Measurements from ENCODE around the gene TAGLN2. TPM values are rescaled to one million over a fixed set of nuclear protein-coding genes. Genes with fewer than 3 reads are reported as not detected.

TAGLN2 gene
- total RNA-seq, 5 donors from 2014 or later (not counting 1 experiment from before 2014, with no cell fraction given), result 210 to 372 (median 245) TPM

- Histone ChIP-seq H3K27me3 (replicated peaks in 1 of 2; ENCODE audit: control insufficient read depth in 2 of 2, extremely low read depth in 1 of 2, insufficient read depth in 2 of 2, low read length in 1 of 2) (peaks cover 0 to 60% of the 10 kb centered on the region in 2 experiments), H3K36me3 (ENCODE audit: control insufficient read depth in 2 of 2, extremely low read depth in 1 of 2, insufficient read depth in 1 of 2, low read length in 1 of 2) (no peaks in the 10 kb centered on the region), H3K4me3 (ENCODE audit: control insufficient read depth in 1 of 2, extremely low read depth in 1 of 2, low read length in 1 of 2) (peak within 1 kb of the TSS; percentile 30 to 32), H3K27ac (ENCODE audit: low read length) (no peak within 1 kb of the TSS), H3K9me3 (no peaks in the 10 kb centered on the region), H3K4me1 (ENCODE audit: control insufficient read depth in 1 of 2, extremely low read depth in 1 of 2, insufficient read depth in 2 of 2, low read length in 2 of 2) (peaks cover 0 to 13% of the 10 kb centered on the region in 2 experiments)
- Mint-ChIP-seq H3K27ac (peak within 1 kb of the TSS in 1 of 2 donors; percentile 38), H3K4me3 (peak within 1 kb of the TSS; percentile 51 to 74 (median 62)), H3K9me3 (no peaks in the 10 kb centered on the region), H3K36me3 (no peaks in the 10 kb centered on the region), H3K27me3 (peaks cover 30 to 42% of the 10 kb centered on the region in 2 donors), H3K4me1 (peaks cover 7 to 13% (median 12%) of the 10 kb centered on the region in 3 donors)
- ATAC-seq (replicated peaks in 1 of 4) (peak; percentile 93 to 98 (median 98)), DNase-seq (peak; percentile 50 to 86 (median 77))
- ChIA-PET POLR2A (no interaction called here), CTCF (interaction anchor here in 1 of 2 donors (0.7 to 3.4 kb wide), 4 partner anchors 53 to 146 kb away, joined by 3 to 15 read pairs (median 4); no protein-coding TSS in a partner anchor)
- WGBS (ENCODE audit: insufficient coverage), result 6% methylated on average over 32 of the region's 58 CpGs
Observed at GRCh38 chr1:159945483-159946241, 20.4 kb upstream of the TAGLN2 start, which contains the start of gene IGSF9. TSS of gene IGSF9 (minus strand) at chr1:159945613. CDS start at chr1:159943454, 2,159 bp downstream.

- peak overlapping the region in 1 of 2 donors; percentile 30 for H3K4me3 ChIP-seq (ENCODE audit: control insufficient read depth in 1 of 2, extremely low read depth in 1 of 2, low read length in 1 of 2)
- H3K4me1 ChIP-seq (ENCODE audit: control insufficient read depth in 1 of 2, extremely low read depth in 1 of 2, insufficient read depth in 2 of 2, low read length in 2 of 2), result peaks cover 0 to 13% of the 10 kb centered on the region in 2 experiments
- ATAC-seq (replicated peaks in 1 of 4) (no peak), DNase-seq (no peak)
- H3K4me1 Mint-ChIP-seq, result peaks cover 7 to 13% (median 12%) of the 10 kb centered on the region in 3 donors
- H3K4me3 Mint-ChIP-seq, result peak overlapping the region; percentile 51 to 74 (median 62)
- H3K27me3 Mint-ChIP-seq, result peaks cover 30 to 40% of the 10 kb centered on the region in 2 donors
- POLR2A ChIA-PET, result no interaction called here
- H3K9me3 Mint-ChIP-seq, result no peaks in the 10 kb centered on the region
- 50% methylated on average over 11 of the region's 11 CpGs for WGBS (ENCODE audit: insufficient coverage)
- no peak overlapping the region for H3K27ac ChIP-seq (ENCODE audit: low read length)
- no peaks in the 10 kb centered on the region for H3K36me3 Mint-ChIP-seq
- CTCF ChIA-PET, result interaction anchor here (0.8 to 3.4 kb wide), 3 partner anchors 52 to 149 kb away, joined by 3 to 15 read pairs (median 5); no protein-coding TSS in a partner anchor
- no peaks in the 10 kb centered on the region for H3K36me3 ChIP-seq (ENCODE audit: control insufficient read depth in 2 of 2, extremely low read depth in 1 of 2, insufficient read depth in 1 of 2, low read length in 1 of 2)
- no peaks in the 10 kb centered on the region for H3K9me3 ChIP-seq
- H3K27ac Mint-ChIP-seq, result peak overlapping the region in 1 of 2 donors; percentile 38
- peaks cover 0 to 52% of the 10 kb centered on the region in 2 experiments for H3K27me3 ChIP-seq (replicated peaks in 1 of 2; ENCODE audit: control insufficient read depth in 2 of 2, extremely low read depth in 1 of 2, insufficient read depth in 2 of 2, low read length in 1 of 2)
Observed at GRCh38 chr1:159944623-159945455, 19.5 kb upstream of the TAGLN2 start.

- H3K4me1 Mint-ChIP-seq, result peaks cover 7 to 13% (median 12%) of the 10 kb centered on the region in 3 donors
- Histone ChIP-seq H3K36me3 (ENCODE audit: control insufficient read depth in 2 of 2, extremely low read depth in 1 of 2, insufficient read depth in 1 of 2, low read length in 1 of 2) (no peaks in the 10 kb centered on the region), H3K4me1 (ENCODE audit: control insufficient read depth in 1 of 2, extremely low read depth in 1 of 2, insufficient read depth in 2 of 2, low read length in 2 of 2) (peaks cover 0 to 13% of the 10 kb centered on the region in 2 experiments), H3K27ac (ENCODE audit: low read length) (no peak overlapping the region), H3K4me3 (ENCODE audit: control insufficient read depth in 1 of 2, extremely low read depth in 1 of 2, low read length in 1 of 2) (no peak overlapping the region), H3K9me3 (no peaks in the 10 kb centered on the region), H3K27me3 (replicated peaks in 1 of 2; ENCODE audit: control insufficient read depth in 2 of 2, extremely low read depth in 1 of 2, insufficient read depth in 2 of 2, low read length in 1 of 2) (peaks cover 0 to 52% of the 10 kb centered on the region in 2 experiments)
- no peak for ATAC-seq (replicated peaks in 1 of 4)
- ChIA-PET CTCF (interaction anchor here (0.8 to 3.4 kb wide), 2 partner anchors 51 to 148 kb away, joined by 3 to 15 read pairs; no protein-coding TSS in a partner anchor), POLR2A (no interaction called here)
- H3K9me3 Mint-ChIP-seq, result no peaks in the 10 kb centered on the region
- H3K36me3 Mint-ChIP-seq, result no peaks in the 10 kb centered on the region
- DNase-seq, result no peak
- peaks cover 32 to 40% of the 10 kb centered on the region in 2 donors for H3K27me3 Mint-ChIP-seq
- H3K4me3 Mint-ChIP-seq, result peak overlapping the region in 1 of 3 donors; percentile 74
- WGBS (ENCODE audit: insufficient coverage), result 74% methylated on average over 4 of the region's 9 CpGs
- no peak overlapping the region for H3K27ac Mint-ChIP-seq
Observed at GRCh38 chr1:159943908-159944622, 18.8 kb upstream of the TAGLN2 start.

GRCh38 chr1:159943278-159943640 is 18.0 kb upstream of the TAGLN2 start:
- peaks cover 0 to 55% of the 10 kb centered on the region in 2 experiments for H3K27me3 ChIP-seq (replicated peaks in 1 of 2; ENCODE audit: control insufficient read depth in 2 of 2, extremely low read depth in 1 of 2, insufficient read depth in 2 of 2, low read length in 1 of 2)
- no peak overlapping the region for H3K27ac ChIP-seq (ENCODE audit: low read length)
- H3K27me3 Mint-ChIP-seq, result peaks cover 35 to 42% of the 10 kb centered on the region in 2 donors
- 90% methylated on average over 3 of the region's 5 CpGs for whole genome bisulfite sequencing (ENCODE audit: insufficient coverage)
- no peak overlapping the region for H3K27ac Mint-ChIP-seq
- no peaks in the 10 kb centered on the region for H3K36me3 Mint-ChIP-seq
- POLR2A ChIA-PET, result interaction anchor here in 1 of 2 donors (0.6 to 0.7 kb wide), 2 partner anchors 24 to 49 kb away, joined by 3 to 8 read pairs; no protein-coding TSS in a partner anchor
- CTCF ChIA-PET, result interaction anchor here in 1 of 2 donors (0.8 kb wide), 1 partner anchor 150 kb away, joined by 8 read pairs; no protein-coding TSS in a partner anchor
- DNase-seq (no peak), ATAC-seq (replicated peaks in 1 of 4) (no peak)
- H3K4me3 Mint-ChIP-seq, result no peak overlapping the region
- H3K4me1 Mint-ChIP-seq, result peaks cover 7 to 13% (median 12%) of the 10 kb centered on the region in 3 donors
- H3K4me1 ChIP-seq (ENCODE audit: control insufficient read depth in 1 of 2, extremely low read depth in 1 of 2, insufficient read depth in 2 of 2, low read length in 2 of 2), result peaks cover 0 to 13% of the 10 kb centered on the region in 2 experiments
- no peaks in the 10 kb centered on the region for H3K9me3 Mint-ChIP-seq
- no peak overlapping the region for H3K4me3 ChIP-seq (ENCODE audit: control insufficient read depth in 1 of 2, extremely low read depth in 1 of 2, low read length in 1 of 2)
- no peaks in the 10 kb centered on the region for H3K36me3 ChIP-seq (ENCODE audit: control insufficient read depth in 2 of 2, extremely low read depth in 1 of 2, insufficient read depth in 1 of 2, low read length in 1 of 2)
- H3K9me3 ChIP-seq, result no peaks in the 10 kb centered on the region

- Histone ChIP-seq H3K4me1 (ENCODE audit: control insufficient read depth in 1 of 2, extremely low read depth in 1 of 2, insufficient read depth in 2 of 2, low read length in 2 of 2) (peaks cover 0 to 13% of the 10 kb centered on the region in 2 experiments), H3K4me3 (ENCODE audit: control insufficient read depth in 1 of 2, extremely low read depth in 1 of 2, low read length in 1 of 2) (no peak overlapping the region), H3K27ac (ENCODE audit: low read length) (no peak overlapping the region), H3K9me3 (no peaks in the 10 kb centered on the region), H3K27me3 (replicated peaks in 1 of 2; ENCODE audit: control insufficient read depth in 2 of 2, extremely low read depth in 1 of 2, insufficient read depth in 2 of 2, low read length in 1 of 2) (peaks cover 0 to 56% of the 10 kb centered on the region in 2 experiments), H3K36me3 (ENCODE audit: control insufficient read depth in 2 of 2, extremely low read depth in 1 of 2, insufficient read depth in 1 of 2, low read length in 1 of 2) (no peaks in the 10 kb centered on the region)
- Mint-ChIP-seq H3K36me3 (no peaks in the 10 kb centered on the region), H3K4me3 (no peak overlapping the region), H3K27ac (peak overlapping the region in 1 of 2 donors; percentile 55), H3K27me3 (peaks cover 35 to 42% of the 10 kb centered on the region in 2 donors), H3K4me1 (peaks cover 7 to 13% (median 12%) of the 10 kb centered on the region in 3 donors), H3K9me3 (no peaks in the 10 kb centered on the region)
- DNase-seq (no peak), ATAC-seq (replicated peaks in 1 of 4) (no peak)
- ChIA-PET CTCF (interaction anchor here in 1 of 2 donors (0.8 kb wide), 1 partner anchor 150 kb away, joined by 8 read pairs; no protein-coding TSS in a partner anchor), POLR2A (interaction anchor here in 1 of 2 donors (0.6 to 0.7 kb wide), 2 partner anchors 25 to 49 kb away, joined by 3 to 8 read pairs; no protein-coding TSS in a partner anchor)
- WGBS (ENCODE audit: insufficient coverage), result 62% methylated on average over 2 of the region's 15 CpGs
Observed at GRCh38 chr1:159942632-159943277, 17.4 kb upstream of the TAGLN2 start.

All from T-cell (primary cell).